Duodenal mucosa (tissue), 2 donors: Measurements from ENCODE around the gene DGCR6.
"Not testable (repeated sequence)": the region's sequence is repeated elsewhere in the genome, so short reads cannot be mapped to it uniquely, and the experiment has no call there.

Experiments used
- H3K27ac ChIP-seq: one replicate; pipeline ENCODE4 v1.7.0; 2013; ENCODE audit warnings: low read depth, low read length
- H3K27me3 ChIP-seq, 2 donors: one replicate each; pipeline ENCODE4 v1.7.0; 2013; ENCODE audit warnings: low read length in 2 of 2, control low read depth in 1 of 2; ENCODE audit not compliant: insufficient read depth in 2 of 2, control insufficient read depth in 1 of 2
- H3K36me3 ChIP-seq, 2 donors: one replicate each; pipeline ENCODE4 v1.7.0; 2013; ENCODE audit warnings: low read length in 2 of 2, control low read depth in 1 of 2; ENCODE audit not compliant: insufficient read depth in 2 of 2, control insufficient read depth in 1 of 2
- H3K4me1 ChIP-seq, 2 donors: one replicate each; pipeline ENCODE4 v1.7.0; 2013; ENCODE audit warnings: low read length in 2 of 2, control low read depth in 1 of 2; ENCODE audit not compliant: insufficient read depth in 2 of 2, control insufficient read depth in 1 of 2
- H3K4me3 ChIP-seq, 2 donors: one replicate each; pipeline ENCODE4 v1.7.0; 2013; ENCODE audit warnings: low read length in 2 of 2, low read depth in 1 of 2
- H3K9ac ChIP-seq, 2 donors: one replicate each; pipeline ENCODE4 v1.7.0; 2013; ENCODE audit warnings: low read length in 2 of 2, low read depth in 1 of 2
- H3K9me3 ChIP-seq, 2 donors: one replicate each; pipeline ENCODE4 v1.7.0; 2013; ENCODE audit warnings: low read length in 2 of 2, control low read depth in 1 of 2; ENCODE audit not compliant: control insufficient read depth in 1 of 2

Gene DGCR6

DNA sequence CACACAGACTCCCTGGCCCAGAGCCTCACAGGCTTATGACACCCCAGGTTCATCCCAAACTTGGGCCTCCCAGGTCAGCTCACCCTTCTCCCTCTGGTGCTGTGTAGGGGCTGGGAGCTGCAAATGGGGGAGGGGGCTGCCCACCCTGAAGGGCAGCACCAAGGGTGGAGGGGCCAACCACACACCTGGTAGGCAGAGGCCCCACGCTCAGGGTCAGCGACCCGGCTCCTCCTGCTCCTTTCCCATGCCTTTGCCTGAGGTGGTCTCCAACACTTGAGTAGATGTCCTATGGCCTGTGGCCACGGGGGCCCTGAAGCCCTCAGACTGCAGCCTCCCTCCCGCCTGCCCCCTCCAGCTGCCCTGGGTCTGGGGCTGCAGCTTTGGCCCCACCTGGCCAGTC is 3.4 kb downstream of the DGCR6 start:
- Histone ChIP-seq H3K4me3 (no peak overlapping the region), H3K4me1 (no peaks in the 10 kb centered on the region), H3K36me3 (no peaks in the 10 kb centered on the region), H3K9me3 (no peaks in the 10 kb centered on the region), H3K27me3 (no peaks in the 10 kb centered on the region), H3K27ac (no peak overlapping the region), H3K9ac (no peak overlapping the region)

DNA sequence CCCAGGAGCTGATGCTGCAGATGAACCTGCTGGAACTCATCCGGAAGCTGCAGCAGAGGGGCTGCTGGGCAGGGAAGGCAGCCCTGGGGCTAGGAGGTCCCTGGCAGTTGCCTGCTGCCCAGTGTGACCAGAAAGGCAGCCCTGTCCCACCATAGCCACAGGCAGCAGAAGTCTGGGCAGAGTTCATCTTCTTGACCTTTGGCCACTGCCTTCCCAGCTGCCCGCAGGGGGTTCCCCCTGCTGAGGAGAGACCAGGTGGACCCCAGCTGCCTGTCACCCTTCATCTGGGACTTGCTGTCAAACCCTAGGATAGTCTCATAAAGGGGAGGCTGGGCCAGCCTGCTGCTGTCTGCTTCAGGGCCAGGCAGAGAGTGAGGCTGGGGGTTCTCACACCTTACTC is 5.4 kb downstream of the DGCR6 start:
- not testable (repeated sequence) for H3K27me3 ChIP-seq, H3K9me3 ChIP-seq, H3K9ac ChIP-seq, H3K4me1 ChIP-seq, H3K36me3 ChIP-seq, H3K27ac ChIP-seq, H3K4me3 ChIP-seq

DNA sequence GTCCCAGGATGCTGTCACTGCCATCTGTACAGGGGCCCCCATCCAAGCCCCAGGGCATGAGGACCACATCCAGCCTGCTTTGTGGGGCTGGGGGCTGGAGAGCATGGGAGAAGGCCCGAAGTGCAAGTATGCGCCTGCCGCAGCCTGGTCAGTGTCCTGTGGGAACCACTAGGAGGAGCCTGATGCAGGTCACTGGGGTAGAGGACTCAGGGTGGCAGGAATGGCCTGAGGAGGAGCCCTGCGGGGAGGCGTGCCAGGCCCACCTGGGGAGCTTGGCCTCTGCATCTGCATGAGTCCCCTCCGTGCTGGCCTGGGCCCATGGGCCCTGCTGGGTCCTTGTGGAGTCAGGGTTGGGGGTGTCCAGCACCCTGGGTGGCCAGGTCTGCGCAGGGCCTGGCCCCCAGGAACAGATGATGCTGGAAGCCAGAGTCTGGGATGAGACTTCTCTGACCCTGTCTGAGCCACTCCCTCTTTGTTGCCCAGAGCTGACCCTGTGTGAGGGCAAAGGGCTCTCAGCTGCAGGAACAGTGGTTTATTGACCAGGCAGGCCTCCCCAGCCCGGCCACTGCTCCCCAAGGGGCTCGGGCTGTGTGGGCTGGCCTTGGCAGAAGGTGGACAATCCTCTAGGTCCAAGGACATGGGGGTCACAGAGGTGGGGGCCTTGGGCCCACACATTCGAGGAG is 6.3 kb downstream of the DGCR6 start:
- not testable (repeated sequence) for H3K36me3 ChIP-seq, H3K9me3 ChIP-seq, H3K27me3 ChIP-seq, H3K4me3 ChIP-seq, H3K27ac ChIP-seq, H3K4me1 ChIP-seq, H3K9ac ChIP-seq

DNA sequence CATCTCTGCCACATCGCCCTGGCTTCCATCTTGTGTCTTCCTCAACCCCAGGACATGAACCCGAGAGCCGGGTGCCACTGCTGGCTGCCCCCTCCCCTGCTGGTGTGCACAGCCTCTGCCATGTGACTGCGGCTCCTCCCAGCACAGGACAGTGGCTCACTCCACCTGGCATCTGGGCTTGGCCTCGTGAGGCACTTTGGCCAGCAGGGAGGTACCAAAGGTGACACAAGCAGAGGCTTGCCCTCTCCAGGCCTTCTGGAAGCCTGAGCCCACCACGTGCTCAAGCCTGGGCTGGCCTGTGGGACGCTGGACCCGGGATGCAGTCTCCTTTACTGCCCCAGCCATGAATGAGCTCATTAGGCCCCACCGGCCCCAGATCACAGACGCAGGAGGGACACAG is 8.4 kb downstream of the DGCR6 start:
- H3K36me3 ChIP-seq, H3K4me3 ChIP-seq, H3K27me3 ChIP-seq, H3K9ac ChIP-seq, H3K27ac ChIP-seq, H3K9me3 ChIP-seq, H3K4me1 ChIP-seq: not testable (repeated sequence)

DNA sequence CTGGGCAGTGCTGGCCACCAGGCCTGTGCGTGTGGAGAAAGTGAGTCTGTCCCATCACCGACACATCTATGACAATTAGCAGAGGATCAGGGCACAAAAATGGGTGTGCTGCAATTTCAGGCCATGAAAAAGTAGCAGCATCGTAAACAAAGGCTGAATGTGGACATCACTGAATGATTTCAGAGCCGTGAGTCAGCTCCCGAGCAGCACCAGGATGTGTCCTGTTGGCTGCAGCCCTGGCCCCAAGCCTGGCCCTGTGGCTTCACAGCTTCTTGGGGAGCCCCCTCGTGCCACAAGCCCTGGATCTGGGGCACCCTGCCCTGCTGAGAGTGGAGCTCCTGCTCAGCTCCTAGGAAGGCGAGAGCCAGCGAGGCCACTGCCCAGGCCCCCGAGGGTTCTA is 9.4 kb downstream of the DGCR6 start:
- H3K27ac ChIP-seq, H3K4me1 ChIP-seq, H3K9me3 ChIP-seq, H3K4me3 ChIP-seq, H3K36me3 ChIP-seq, H3K9ac ChIP-seq, H3K27me3 ChIP-seq: not testable (repeated sequence)

DNA sequence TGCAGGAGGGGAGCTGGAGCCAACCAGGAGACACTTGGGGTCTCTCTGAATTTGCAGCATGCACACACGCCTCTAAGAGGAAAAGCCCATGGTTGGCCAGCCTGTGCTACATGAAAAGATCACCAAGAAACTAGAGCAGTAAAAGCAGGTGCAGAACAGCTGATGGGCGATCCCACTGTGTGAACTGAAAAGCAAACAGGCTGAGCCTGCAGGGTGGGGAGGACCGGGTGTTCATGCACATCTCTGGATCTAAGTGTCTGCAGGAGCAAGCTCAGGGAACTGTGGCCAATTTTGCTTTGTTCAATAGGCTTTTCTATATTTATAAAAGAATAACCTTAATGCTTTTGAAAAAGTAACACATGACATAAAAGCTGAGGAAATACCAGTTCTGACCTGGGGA is 11.7 kb downstream of the DGCR6 start:
- H3K9ac ChIP-seq, H3K4me1 ChIP-seq, H3K4me3 ChIP-seq, H3K9me3 ChIP-seq, H3K27ac ChIP-seq, H3K36me3 ChIP-seq, H3K27me3 ChIP-seq: not testable (repeated sequence)

DNA sequence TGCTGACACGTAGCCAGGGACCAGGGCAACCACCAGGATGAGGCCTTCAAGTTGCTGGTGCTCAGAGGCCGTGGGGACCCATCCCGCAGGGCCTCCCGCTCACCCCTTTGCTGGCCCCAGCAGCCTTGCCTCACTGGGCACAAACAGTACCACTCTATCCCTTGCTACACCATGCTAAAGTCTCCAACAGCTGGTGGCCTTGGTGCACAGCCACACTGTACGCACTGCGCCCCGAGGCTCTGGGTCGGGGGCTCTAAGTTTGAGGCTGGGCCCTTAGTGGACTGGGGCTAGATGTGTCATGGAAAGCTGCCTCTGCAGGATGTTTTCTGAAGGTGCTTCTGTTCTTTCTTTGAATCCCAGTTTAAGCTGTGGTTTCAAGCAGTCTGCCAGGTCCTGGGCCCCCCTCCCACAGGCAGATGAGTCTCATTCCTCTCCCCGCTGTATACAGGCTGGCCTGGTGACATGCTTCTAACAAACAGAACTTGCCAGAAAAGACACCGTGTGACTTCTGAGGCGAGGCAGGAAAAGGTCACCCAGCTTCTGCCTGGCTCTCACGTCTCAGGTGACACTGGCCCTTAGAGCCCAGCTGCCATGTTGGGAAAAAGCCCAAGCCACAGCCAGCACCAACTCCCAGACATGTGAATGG is 14.3 kb downstream of the DGCR6 start:
- H3K9me3 ChIP-seq, H3K27me3 ChIP-seq, H3K4me3 ChIP-seq, H3K27ac ChIP-seq, H3K9ac ChIP-seq, H3K4me1 ChIP-seq, H3K36me3 ChIP-seq: not testable (repeated sequence)

DNA sequence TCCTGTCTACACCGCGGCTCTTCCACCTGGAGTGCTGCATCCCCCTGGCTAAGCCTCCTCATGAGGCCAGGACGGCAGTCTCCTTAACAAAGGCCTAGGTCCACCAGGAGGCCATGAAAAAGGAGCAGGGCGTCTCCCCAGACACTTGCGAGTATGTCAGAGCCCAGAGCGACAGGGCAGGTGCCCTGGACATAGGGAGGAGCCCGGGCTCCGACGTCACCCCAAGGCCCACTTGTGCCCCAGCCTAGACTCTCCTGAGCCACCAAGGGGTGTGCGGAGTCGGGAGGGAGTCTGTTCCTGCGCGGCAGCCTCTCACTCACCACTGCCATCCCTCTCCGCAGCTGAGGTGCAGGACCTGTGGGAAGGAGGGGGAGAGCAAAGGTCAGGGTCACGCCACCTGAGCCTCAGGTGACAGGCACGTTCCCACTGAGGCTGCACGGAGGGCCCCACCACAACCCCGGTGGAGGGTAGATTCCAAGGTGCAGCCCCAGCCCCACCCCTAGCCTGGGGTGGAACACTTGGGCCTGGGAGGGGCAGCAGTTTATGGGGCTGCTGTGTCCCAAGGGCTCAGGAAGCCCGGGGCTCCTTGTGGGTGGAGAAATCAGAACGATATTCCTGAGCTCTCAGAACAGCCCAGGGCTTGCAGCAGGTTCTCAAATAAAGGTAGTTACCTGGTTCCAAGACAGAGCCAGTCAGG is 19.4 kb downstream of the DGCR6 start:
- Histone ChIP-seq H3K36me3 (no peaks in the 10 kb centered on the region), H3K9me3 (no peaks in the 10 kb centered on the region)

DNA sequence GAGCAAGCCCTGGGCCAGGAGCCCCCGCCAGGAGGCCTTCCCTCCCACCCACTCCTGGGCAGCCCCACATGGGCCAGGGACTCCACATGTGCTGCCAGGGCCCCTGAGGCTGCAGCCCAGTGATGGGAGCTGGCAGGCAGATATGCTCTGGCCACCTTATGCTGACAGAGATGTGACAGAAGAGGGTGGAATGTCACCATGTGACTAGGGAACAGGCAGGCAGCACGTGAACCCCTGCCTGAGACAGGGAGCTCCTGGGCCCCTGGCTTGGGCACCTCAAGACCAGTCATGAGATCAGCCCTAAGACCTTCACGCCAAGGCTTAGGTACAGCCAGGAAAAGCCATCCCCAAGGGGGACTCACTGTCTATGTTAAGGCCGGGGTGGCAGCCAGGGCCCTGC is 20.9 kb downstream of the DGCR6 start:
- no peaks in the 10 kb centered on the region for H3K4me1 ChIP-seq
- no peak overlapping the region for H3K9ac ChIP-seq
- H3K36me3 ChIP-seq: no peaks in the 10 kb centered on the region

More for the DNA sequence above, 19.4 kb downstream of the DGCR6 start:
- Histone ChIP-seq H3K4me3 (no peak overlapping the region), H3K4me1 (no peaks in the 10 kb centered on the region), H3K27me3 (no peaks in the 10 kb centered on the region), H3K27ac (no peak overlapping the region), H3K9ac (no peak overlapping the region)

DNA sequence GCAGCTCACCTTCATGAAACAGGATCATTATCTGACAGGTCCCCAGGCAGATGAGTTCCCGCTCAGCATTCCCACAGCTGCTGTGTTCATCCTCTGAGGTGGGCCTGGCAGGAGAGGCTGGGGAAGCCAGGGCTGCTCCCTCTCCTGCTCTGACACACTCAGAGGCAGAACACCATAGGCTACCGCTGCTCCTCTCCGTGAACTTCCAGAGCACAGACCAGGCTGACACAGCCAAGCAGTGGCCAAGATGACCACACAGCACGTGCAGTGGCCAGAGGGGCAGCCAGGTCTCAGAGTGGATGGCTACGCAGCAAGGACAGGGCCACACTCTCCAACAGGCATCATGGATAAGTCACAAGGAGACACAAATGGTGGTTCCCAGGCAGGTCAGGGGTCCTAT is 21.5 kb downstream of the DGCR6 start:
- no peaks in the 10 kb centered on the region for H3K36me3 ChIP-seq
- H3K9ac ChIP-seq: no peak overlapping the region

More for the DNA sequence above, 20.9 kb downstream of the DGCR6 start:
- H3K4me3 ChIP-seq: no peak overlapping the region
- H3K27me3 ChIP-seq: no peaks in the 10 kb centered on the region
- H3K27ac ChIP-seq: no peak overlapping the region
- H3K9me3 ChIP-seq: no peaks in the 10 kb centered on the region

More for the DNA sequence above, 21.5 kb downstream of the DGCR6 start:
- no peaks in the 10 kb centered on the region for H3K4me1 ChIP-seq
- H3K27ac ChIP-seq: no peak overlapping the region
- no peaks in the 10 kb centered on the region for H3K9me3 ChIP-seq
- no peaks in the 10 kb centered on the region for H3K27me3 ChIP-seq
- H3K4me3 ChIP-seq: no peak overlapping the region
